Measurements from ENCODE around the gene RASSF4. TPM values are rescaled to one million over a fixed set of nuclear protein-coding genes. Genes with fewer than 3 reads are reported as not detected.

RASSF4 gene
- total and polyA plus RNA-seq, 4 donors: 19.5 to 55.4 (median 41.6) TPM

DNA sequence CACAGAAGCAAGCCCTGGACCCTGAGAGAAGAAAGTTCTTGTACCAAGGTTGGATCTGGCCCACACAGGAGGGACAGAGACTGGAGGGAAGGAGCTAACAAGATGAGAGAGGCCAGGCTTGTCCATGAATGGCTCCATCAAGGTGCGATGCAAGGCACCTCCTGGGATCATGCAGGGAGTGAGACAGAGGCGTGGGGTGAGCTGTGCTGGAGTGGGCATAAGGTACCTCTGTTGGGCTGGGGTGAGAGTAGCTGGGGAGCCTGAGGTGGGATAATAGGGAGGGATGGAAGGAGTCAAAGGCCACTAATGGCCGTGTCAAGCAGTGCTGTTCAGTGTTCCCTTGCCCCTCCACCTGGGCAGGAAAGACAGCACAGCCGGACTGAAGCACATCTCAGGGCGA lies 38.5 kb upstream of the RASSF4 start:
- H3K36me3 ChIP-seq (ENCODE audit: control insufficient read depth in 4 of 4, insufficient read depth in 4 of 4, low read length in 4 of 4): no peaks in the 10 kb centered on the region
- no peak overlapping the region for H3K4me3 ChIP-seq
- TF ChIP-seq, protein P1, sequence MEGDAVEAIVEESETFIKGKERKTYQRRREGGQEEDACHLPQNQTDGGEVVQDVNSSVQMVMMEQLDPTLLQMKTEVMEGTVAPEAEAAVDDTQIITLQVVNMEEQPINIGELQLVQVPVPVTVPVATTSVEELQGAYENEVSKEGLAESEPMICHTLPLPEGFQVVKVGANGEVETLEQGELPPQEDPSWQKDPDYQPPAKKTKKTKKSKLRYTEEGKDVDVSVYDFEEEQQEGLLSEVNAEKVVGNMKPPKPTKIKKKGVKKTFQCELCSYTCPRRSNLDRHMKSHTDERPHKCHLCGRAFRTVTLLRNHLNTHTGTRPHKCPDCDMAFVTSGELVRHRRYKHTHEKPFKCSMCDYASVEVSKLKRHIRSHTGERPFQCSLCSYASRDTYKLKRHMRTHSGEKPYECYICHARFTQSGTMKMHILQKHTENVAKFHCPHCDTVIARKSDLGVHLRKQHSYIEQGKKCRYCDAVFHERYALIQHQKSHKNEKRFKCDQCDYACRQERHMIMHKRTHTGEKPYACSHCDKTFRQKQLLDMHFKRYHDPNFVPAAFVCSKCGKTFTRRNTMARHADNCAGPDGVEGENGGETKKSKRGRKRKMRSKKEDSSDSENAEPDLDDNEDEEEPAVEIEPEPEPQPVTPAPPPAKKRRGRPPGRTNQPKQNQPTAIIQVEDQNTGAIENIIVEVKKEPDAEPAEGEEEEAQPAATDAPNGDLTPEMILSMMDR (IDR thresholded peaks at IDR 0.05; ENCODE audit: control extremely low read depth, extremely low read depth): no peak
- H3K4me1 ChIP-seq (ENCODE audit: control insufficient read depth in 5 of 5, insufficient read depth in 5 of 5, low read length in 5 of 5): peaks cover 0 to 6% (median 0%) of the 10 kb centered on the region in 5 donors
- no peak overlapping the region for H3K9ac ChIP-seq (ENCODE audit: insufficient read depth in 1 of 2, low read length in 2 of 2)
- ATAC-seq (ENCODE audit: insufficient read depth, low FRiP score): no peak
- H3K9me3 ChIP-seq (ENCODE audit: control insufficient read depth in 4 of 4, insufficient read depth in 3 of 4, low read length in 3 of 4): peaks cover 0 to 2% (median 0%) of the 10 kb centered on the region in 4 donors
- DNase-seq: no peak
- no peak overlapping the region for H3K27ac ChIP-seq (ENCODE audit: low read depth in 1 of 2, low read length in 1 of 2)
- no peaks in the 10 kb centered on the region for H3K27me3 ChIP-seq (ENCODE audit: control insufficient read depth in 3 of 3, insufficient read depth in 3 of 3, low read length in 2 of 3)
- WGBS, 2 donors: 94 to 97% methylated on average over 5 of the region's 5 CpGs

DNA sequence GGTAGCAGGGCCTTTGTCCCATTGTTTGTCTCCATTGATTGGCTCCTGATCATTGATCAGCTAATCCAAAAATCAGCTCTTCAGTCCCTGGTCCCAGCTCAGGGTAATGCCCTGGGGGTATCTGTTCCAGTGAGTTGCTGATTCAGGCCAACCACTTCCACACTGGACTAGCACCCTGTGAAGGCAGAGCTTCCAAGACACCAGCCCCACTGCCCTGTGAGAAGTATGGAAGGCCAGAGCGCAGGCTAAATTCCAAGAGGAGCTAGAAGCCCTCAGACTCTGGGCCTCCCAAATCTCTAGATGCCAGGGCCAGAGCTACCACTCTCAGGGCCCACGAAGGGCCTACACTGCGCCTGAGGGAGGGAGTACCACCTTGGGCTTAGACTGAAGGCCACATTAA lies 38.1 kb upstream of the RASSF4 start:
- Histone ChIP-seq H3K9ac (ENCODE audit: insufficient read depth in 1 of 2, low read length in 2 of 2) (no peak overlapping the region), H3K36me3 (ENCODE audit: control insufficient read depth in 4 of 4, insufficient read depth in 4 of 4, low read length in 4 of 4) (no peaks in the 10 kb centered on the region), H3K4me1 (ENCODE audit: control insufficient read depth in 5 of 5, insufficient read depth in 5 of 5, low read length in 5 of 5) (peaks cover 0 to 6% (median 0%) of the 10 kb centered on the region in 5 donors), H3K9me3 (ENCODE audit: control insufficient read depth in 4 of 4, insufficient read depth in 3 of 4, low read length in 3 of 4) (peaks cover 0 to 2% (median 0%) of the 10 kb centered on the region in 4 donors), H3K27me3 (ENCODE audit: control insufficient read depth in 3 of 3, insufficient read depth in 3 of 3, low read length in 2 of 3) (no peaks in the 10 kb centered on the region), H3K27ac (ENCODE audit: low read depth in 1 of 2, low read length in 1 of 2) (no peak overlapping the region), H3K4me3 (no peak overlapping the region)
- DNase-seq (no peak), ATAC-seq (ENCODE audit: insufficient read depth, low FRiP score) (no peak)
- WGBS, 2 donors: 93 to 94% methylated on average over 3 of the region's 3 CpGs
- TF ChIP-seq, protein P1 (IDR thresholded peaks at IDR 0.05; ENCODE audit: control extremely low read depth, extremely low read depth): no peak

DNA sequence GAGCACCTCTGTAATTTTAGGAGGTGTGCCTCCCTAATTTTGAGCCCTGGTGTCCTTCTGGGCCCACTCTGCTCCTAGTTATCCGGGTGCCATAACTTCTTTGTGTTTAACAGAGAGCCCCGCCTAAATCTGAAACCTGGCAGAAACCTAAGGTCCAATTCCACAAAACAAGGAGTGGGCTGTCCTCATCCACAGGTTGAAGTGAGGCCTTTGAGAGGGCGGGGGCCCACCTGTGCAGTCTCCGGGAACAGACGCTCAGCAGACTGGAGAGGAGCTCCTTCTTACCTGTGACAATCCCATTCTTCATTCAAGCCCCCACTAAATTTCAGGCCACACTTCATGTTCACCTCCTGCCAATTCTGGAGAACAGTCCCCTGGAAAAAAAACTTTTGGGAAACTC lies 37.6 kb upstream of the RASSF4 start:
- Histone ChIP-seq H3K27ac (ENCODE audit: low read depth in 1 of 2, low read length in 1 of 2) (no peak overlapping the region), H3K9me3 (ENCODE audit: control insufficient read depth in 4 of 4, insufficient read depth in 3 of 4, low read length in 3 of 4) (peaks cover 0 to 2% (median 0%) of the 10 kb centered on the region in 4 donors), H3K4me3 (no peak overlapping the region), H3K9ac (ENCODE audit: insufficient read depth in 1 of 2, low read length in 2 of 2) (no peak overlapping the region), H3K36me3 (ENCODE audit: control insufficient read depth in 4 of 4, insufficient read depth in 4 of 4, low read length in 4 of 4) (no peaks in the 10 kb centered on the region), H3K4me1 (ENCODE audit: control insufficient read depth in 5 of 5, insufficient read depth in 5 of 5, low read length in 5 of 5) (peaks cover 0 to 6% (median 0%) of the 10 kb centered on the region in 5 donors), H3K27me3 (ENCODE audit: control insufficient read depth in 3 of 3, insufficient read depth in 3 of 3, low read length in 2 of 3) (no peaks in the 10 kb centered on the region)
- 90 to 97% methylated on average over 5 of the region's 5 CpGs for WGBS, 2 donors
- TF ChIP-seq, protein P1 (IDR thresholded peaks at IDR 0.05; ENCODE audit: control extremely low read depth, extremely low read depth): no peak
- no peak for DNase-seq
- no peak for ATAC-seq (ENCODE audit: insufficient read depth, low FRiP score)
